GM12878 (cell line): ENCODE data around the gene ARHGEF38. TPM values are rescaled to one million over a fixed set of nuclear protein-coding genes. Genes with fewer than 3 reads are reported as not detected.
A peak's percentile ranks its signal among the peaks of the same experiment; 100 is the strongest.

ENCODE experiments used
- ATAC-seq: fragments of 200-7000 bp; cut with Tn5 transposase; 3 replicates; pipeline ENCODE4 v1.9.1; 2020; ENCODE audit warnings: mild to moderate bottlenecking, moderate library complexity
- BruUV-seq: library from RNA; stranded (reverse); fragments of 400-500 nt; replicated peaks from 2 replicates; lab custom pipeline; 2021; lab: Mats Ljungman, UMichigan
- CTCF ChIA-PET: fragments of 300-600 bp; sonication (Branson Sonifier 250); formaldehyde crosslinking; extraction: SDS; loops from one replicate; lab custom pipeline; 2021; ENCODE audit warnings: inconsistent platforms; lab: Yijun Ruan, JAX
- POLR2A ChIA-PET: fragments of 350-600 bp; formaldehyde crosslinking; extraction: SDS; loops from one replicate; lab custom pipeline; 2021; ENCODE audit warnings: inconsistent platforms; lab: Charles Lee
- RAD21 ChIA-PET: fragments of 300-600 bp; sonication (Branson Sonifier 250); formaldehyde crosslinking; loops from one replicate; lab custom pipeline; 2023; ENCODE audit warnings: antibody characterized with exemption; ENCODE audit not compliant: unreplicated experiment; lab: Charles Lee
- SMC1A ChIA-PET: fragments of 300-600 bp; sonication (Branson Sonifier 250); formaldehyde crosslinking; loops from one replicate; lab custom pipeline; 2023; ENCODE audit not compliant: unreplicated experiment, uncharacterized antibody; lab: Charles Lee
- DNase-seq: peaks from one replicate; pipeline ENCODE4 v3.0.0-alpha.2; 2011; ENCODE audit warnings: low read depth, low spot score
- FAIRE-seq: peaks from 3 replicates; lab custom pipeline; 2011; peaks lifted over from hg19 to GRCh38; lab: Jason Lieb, UNC
- H2AFZ ChIP-seq: 2 replicates; pipeline ENCODE4 v1.6.0; 2011; ENCODE audit warnings: low read depth, low read length, control low read depth; ENCODE audit not compliant: control insufficient read depth
- H3K27ac ChIP-seq: 2 replicates; pipeline ENCODE4 v1.5.1; 2011; ENCODE audit warnings: control low read depth; ENCODE audit not compliant: control insufficient read depth, insufficient read depth
- H3K27me3 ChIP-seq, 2 experiments: replicated peaks in 1 of 2; 2 replicates each; pipeline versions ENCODE4 v1.6.0 to v1.6.1; 2011; ENCODE audit warnings: low read length in 1 of 2; ENCODE audit not compliant: control insufficient read depth in 2 of 2, insufficient read depth in 2 of 2
- H3K36me3 ChIP-seq, 2 experiments: 2 replicates each; pipeline ENCODE4 v1.5.1; 2011; ENCODE audit warnings: low read length in 1 of 2; ENCODE audit not compliant: control insufficient read depth in 2 of 2, insufficient read depth in 2 of 2
- H3K4me1 ChIP-seq: 2 replicates; pipeline ENCODE4 v1.6.1; 2011; ENCODE audit warnings: mild to moderate bottlenecking, low read length, moderate library complexity, mixed read lengths; ENCODE audit not compliant: control insufficient read depth, insufficient read depth
- H3K4me2 ChIP-seq: 2 replicates; pipeline ENCODE4 v1.6.0; 2011; ENCODE audit warnings: control low read depth; ENCODE audit not compliant: control insufficient read depth, insufficient read depth
- H3K4me3 ChIP-seq: fragments of 200-600 bp; sonication (generic); 2 replicates; pipeline ENCODE4 v1.5.1; 2016
- H3K79me2 ChIP-seq: 2 replicates; pipeline ENCODE4 v1.6.0; 2011; ENCODE audit warnings: low read length; ENCODE audit not compliant: control insufficient read depth, insufficient read depth
- H3K9ac ChIP-seq: 2 replicates; pipeline ENCODE4 v1.8.0; 2011; ENCODE audit warnings: low read length, control low read depth, mixed read lengths; ENCODE audit not compliant: control insufficient read depth, insufficient read depth
- H3K9me3 ChIP-seq: replicated peaks from 3 replicates; pipeline ENCODE4 v1.5.1; 2011; ENCODE audit warnings: mild to moderate bottlenecking, low read length; ENCODE audit not compliant: control insufficient read depth, insufficient read depth
- H4K20me1 ChIP-seq: 2 replicates; pipeline ENCODE4 v1.6.0; 2011; ENCODE audit not compliant: control insufficient read depth, insufficient read depth
- NR2F1 ChIP-seq: fragments of 450-650 bp; conservative IDR thresholded peaks from 2 replicates; pipeline ENCODE4 v1.6.1; 2017; ENCODE audit warnings: mild to moderate bottlenecking
- RAD21 ChIP-seq: IDR thresholded peaks from 2 replicates; pipeline ENCODE4 v1.6.1; 2011; ENCODE audit warnings: mild to moderate bottlenecking, low read depth, low read length, moderate library complexity; ENCODE audit not compliant: insufficient read depth
- WGBS: methylation state at CpG from one replicate; pipeline ENCODE4 v1.1.6; 2016; ENCODE audit warnings: low lambda C conversion rate; ENCODE audit not compliant: insufficient replicate concordance, insufficient coverage; ENCODE audit errors: missing lambda C conversion rate; 5-methylcytosine and 5-hydroxymethylcytosine counted together
- in situ Hi-C: fragments of 300-500 bp; cut with MboI; formaldehyde crosslinking; loops from 9 replicates; pipeline ENCODE4 v1.14.3; 2018; ENCODE audit warnings: mixed read lengths
- intact Hi-C: fragments of 100-400 bp; cut with micrococcal nuclease; formaldehyde crosslinking; loops from one replicate; pipeline ENCODE4 v1.14.2; 2022; ENCODE audit not compliant: unreplicated experiment
- polyA plus RNA-seq, 11 experiments: library from polyadenylated mRNA; depleted of rRNA in 4 of 11; unstranded in 6 of 11; stranded (reverse) in 5 of 11; fragments of >200 nt; fragmentation: Nextera tagmentation in 4 of 11; fragmentation: Illumina TruSeq in 1 of 11; extraction: Ambion mirVana in 4 of 11; extraction: Trizol in 1 of 11; gene quantifications; 1 replicate in 1 of 11; 2 replicates in 10 of 11; pipeline versions ENCODE4 v1.2.1 to v1.2.3, GENCODE V29; 2011 to 2016; ENCODE audit warnings: inconsistent platforms in 2 of 11, missing spikeins in 2 of 11, low read depth in 1 of 11
- total RNA-seq, 4 experiments: library from RNA; depleted of rRNA in 3 of 4; stranded (reverse); fragments of >200 nt in 3 of 4; fragmentation: Illumina TruSeq in 1 of 4; extraction: Trizol in 1 of 4; gene quantifications; 2 replicates each; pipeline versions ENCODE4 v1.2.1 to v1.2.3, GENCODE V29; 2013 to 2021
- TF ChIP-seq, protein P1 (sequence below): fragments of 450-650 bp; IDR thresholded peaks from 2 replicates; pipeline ENCODE4 v1.6.1; 2017; ENCODE audit warnings: mild to moderate bottlenecking, moderate library complexity
- TF ChIP-seq, protein P2 (sequence below): fragments of 450-650 bp; IDR thresholded peaks from 2 replicates; pipeline ENCODE4 v1.6.1; 2018; ENCODE audit warnings: borderline replicate concordance, mild to moderate bottlenecking; ENCODE audit not compliant: partially characterized antibody

ARHGEF38 gene
- total and polyA plus RNA-seq, 10 of the 15 experiments (the other 5 are each of a cell fraction or from before 2014, with no cell fraction given) = 0.01 to 1.1 (median 0.09) TPM; not detected in 2

DNA sequence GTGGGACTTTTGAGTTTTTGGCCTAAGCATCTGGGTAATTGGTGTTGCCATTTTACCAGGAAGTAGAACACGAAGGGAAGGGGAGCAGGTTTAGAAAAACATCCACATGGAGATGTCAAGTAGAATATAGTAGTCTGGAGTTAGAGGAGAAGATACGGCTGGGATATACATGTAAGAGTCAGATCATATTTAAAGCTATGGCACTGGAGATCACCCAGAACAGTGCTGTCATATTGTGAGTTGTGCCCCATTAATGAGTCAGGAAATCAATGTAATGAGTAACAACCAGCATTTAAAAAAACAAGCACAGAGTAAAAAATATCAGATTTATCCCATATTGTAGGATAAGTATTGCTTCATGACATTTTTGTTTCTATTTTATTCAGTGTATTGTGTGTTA lies 160.3 kb downstream of the ARHGEF38 start:
- Histone ChIP-seq H3K79me2 (peaks cover 51% of the 10 kb centered on the region), H2AFZ (no peak overlapping the region), H3K9ac (no peak overlapping the region), H3K27ac (no peak overlapping the region), H3K9me3 (no peaks in the 10 kb centered on the region; the same call in 2 of the 3 replicates), H3K36me3 (peaks cover 0 to 3% of the 10 kb centered on the region in 2 experiments; a peak in 1 of 4 replicates), H3K27me3 (no peaks in the 10 kb centered on the region), H3K4me1 (peaks cover 3% of the 10 kb centered on the region; the same call in 1 of the 2 replicates), H3K4me2 (no peak overlapping the region), H3K4me3 (peak overlapping the region; percentile 38; the same call in 1 of the 2 replicates)
- DNase-seq (no peak), FAIRE-seq (no peak), ATAC-seq (peak; percentile 23)
- ChIA-PET SMC1A (interaction anchor here (0.9 to 3.0 kb wide), 7 partner anchors 14 to 238 kb away, joined by 3 to 10 read pairs (median 5); partner anchors contain the start of gene PPA2), CTCF (interaction anchor here (1.0 to 7.0 kb wide), 4 partner anchors 46 to 239 kb away, joined by 3 to 106 read pairs (median 7); partner anchors contain the start of gene PPA2), POLR2A (no interaction called here)
- in situ Hi-C loops = no loop called here
- no TSS peak for BruUV-seq
- 65% methylated on average over 2 of the region's 2 CpGs for WGBS
- intact Hi-C loops = loop anchor here (10.0 kb wide), 1 partner anchor 568 kb away; the partner anchor contains the start of gene TET2
- TF ChIP-seq, protein P1, sequence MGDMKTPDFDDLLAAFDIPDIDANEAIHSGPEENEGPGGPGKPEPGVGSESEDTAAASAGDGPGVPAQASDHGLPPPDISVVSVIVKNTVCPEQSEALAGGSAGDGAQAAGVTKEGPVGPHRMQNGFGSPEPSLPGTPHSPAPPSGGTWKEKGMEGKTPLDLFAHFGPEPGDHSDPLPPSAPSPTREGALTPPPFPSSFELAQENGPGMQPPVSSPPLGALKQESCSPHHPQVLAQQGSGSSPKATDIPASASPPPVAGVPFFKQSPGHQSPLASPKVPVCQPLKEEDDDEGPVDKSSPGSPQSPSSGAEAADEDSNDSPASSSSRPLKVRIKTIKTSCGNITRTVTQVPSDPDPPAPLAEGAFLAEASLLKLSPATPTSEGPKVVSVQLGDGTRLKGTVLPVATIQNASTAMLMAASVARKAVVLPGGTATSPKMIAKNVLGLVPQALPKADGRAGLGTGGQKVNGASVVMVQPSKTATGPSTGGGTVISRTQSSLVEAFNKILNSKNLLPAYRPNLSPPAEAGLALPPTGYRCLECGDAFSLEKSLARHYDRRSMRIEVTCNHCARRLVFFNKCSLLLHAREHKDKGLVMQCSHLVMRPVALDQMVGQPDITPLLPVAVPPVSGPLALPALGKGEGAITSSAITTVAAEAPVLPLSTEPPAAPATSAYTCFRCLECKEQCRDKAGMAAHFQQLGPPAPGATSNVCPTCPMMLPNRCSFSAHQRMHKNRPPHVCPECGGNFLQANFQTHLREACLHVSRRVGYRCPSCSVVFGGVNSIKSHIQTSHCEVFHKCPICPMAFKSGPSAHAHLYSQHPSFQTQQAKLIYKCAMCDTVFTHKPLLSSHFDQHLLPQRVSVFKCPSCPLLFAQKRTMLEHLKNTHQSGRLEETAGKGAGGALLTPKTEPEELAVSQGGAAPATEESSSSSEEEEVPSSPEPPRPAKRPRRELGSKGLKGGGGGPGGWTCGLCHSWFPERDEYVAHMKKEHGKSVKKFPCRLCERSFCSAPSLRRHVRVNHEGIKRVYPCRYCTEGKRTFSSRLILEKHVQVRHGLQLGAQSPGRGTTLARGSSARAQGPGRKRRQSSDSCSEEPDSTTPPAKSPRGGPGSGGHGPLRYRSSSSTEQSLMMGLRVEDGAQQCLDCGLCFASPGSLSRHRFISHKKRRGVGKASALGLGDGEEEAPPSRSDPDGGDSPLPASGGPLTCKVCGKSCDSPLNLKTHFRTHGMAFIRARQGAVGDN = no peak
- TF ChIP-seq, protein P2, sequence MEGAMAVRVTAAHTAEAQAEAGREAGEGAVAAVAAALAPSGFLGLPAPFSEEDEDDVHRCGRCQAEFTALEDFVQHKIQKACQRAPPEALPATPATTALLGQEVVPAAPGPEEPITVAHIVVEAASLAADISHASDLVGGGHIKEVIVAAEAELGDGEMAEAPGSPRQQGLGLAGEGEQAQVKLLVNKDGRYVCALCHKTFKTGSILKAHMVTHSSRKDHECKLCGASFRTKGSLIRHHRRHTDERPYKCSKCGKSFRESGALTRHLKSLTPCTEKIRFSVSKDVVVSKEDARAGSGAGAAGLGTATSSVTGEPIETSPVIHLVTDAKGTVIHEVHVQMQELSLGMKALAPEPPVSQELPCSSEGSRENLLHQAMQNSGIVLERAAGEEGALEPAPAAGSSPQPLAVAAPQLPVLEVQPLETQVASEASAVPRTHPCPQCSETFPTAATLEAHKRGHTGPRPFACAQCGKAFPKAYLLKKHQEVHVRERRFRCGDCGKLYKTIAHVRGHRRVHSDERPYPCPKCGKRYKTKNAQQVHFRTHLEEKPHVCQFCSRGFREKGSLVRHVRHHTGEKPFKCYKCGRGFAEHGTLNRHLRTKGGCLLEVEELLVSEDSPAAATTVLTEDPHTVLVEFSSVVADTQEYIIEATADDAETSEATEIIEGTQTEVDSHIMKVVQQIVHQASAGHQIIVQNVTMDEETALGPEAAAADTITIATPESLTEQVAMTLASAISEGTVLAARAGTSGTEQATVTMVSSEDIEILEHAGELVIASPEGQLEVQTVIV = no peak
- TF ChIP-seq NR2F1 (no peak), RAD21 (no peak)
- TF ChIP-seq, all 136 proteins: peak for 0
- RAD21 ChIA-PET = interaction anchor here (1.5 to 3.7 kb wide), 2 partner anchors 81 to 240 kb away, joined by 4 to 21 read pairs; no protein-coding TSS in a partner anchor
- no peaks in the 10 kb centered on the region for H4K20me1 ChIP-seq
